ENCODE results near the gene TERC. TPM values are rescaled to one million over a fixed set of nuclear protein-coding genes. Genes with fewer than 3 reads are reported as not detected.

The TERC gene
- 23.9 and 66.4 TPM in 2 replicates for total RNA-seq

DNA sequence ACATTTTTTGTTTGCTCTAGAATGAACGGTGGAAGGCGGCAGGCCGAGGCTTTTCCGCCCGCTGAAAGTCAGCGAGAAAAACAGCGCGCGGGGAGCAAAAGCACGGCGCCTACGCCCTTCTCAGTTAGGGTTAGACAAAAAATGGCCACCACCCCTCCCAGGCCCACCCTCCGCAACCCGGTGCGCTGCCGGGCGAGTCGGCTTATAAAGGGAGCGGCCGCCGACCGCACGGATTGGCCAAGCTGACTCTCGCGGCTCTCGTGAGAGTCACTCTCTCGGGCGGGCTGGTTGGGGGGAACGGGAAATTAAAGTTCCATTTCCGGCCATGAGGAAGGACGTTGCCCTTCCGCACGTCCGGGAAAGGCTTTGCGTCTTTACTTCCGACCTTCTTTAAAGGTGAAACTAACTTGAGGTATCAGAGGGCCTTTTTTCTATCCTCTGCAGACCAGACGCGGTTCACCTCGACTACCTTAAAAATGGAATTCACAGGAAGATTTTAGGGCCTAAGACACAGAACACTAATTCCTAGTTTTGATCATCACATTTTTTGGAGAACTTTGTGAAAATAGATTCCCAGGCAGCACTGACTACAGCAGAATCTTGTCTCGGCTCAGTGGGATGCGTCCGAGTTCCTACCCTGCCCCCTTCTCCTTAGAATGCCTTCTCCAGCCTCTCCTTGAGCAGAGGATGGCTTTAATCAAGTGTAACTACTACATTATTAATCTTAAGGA lies at the start of gene TERC:
Gene TERC (minus strand): TSS at position 179 of the 731 bp plus-strand sequence.

DNA sequence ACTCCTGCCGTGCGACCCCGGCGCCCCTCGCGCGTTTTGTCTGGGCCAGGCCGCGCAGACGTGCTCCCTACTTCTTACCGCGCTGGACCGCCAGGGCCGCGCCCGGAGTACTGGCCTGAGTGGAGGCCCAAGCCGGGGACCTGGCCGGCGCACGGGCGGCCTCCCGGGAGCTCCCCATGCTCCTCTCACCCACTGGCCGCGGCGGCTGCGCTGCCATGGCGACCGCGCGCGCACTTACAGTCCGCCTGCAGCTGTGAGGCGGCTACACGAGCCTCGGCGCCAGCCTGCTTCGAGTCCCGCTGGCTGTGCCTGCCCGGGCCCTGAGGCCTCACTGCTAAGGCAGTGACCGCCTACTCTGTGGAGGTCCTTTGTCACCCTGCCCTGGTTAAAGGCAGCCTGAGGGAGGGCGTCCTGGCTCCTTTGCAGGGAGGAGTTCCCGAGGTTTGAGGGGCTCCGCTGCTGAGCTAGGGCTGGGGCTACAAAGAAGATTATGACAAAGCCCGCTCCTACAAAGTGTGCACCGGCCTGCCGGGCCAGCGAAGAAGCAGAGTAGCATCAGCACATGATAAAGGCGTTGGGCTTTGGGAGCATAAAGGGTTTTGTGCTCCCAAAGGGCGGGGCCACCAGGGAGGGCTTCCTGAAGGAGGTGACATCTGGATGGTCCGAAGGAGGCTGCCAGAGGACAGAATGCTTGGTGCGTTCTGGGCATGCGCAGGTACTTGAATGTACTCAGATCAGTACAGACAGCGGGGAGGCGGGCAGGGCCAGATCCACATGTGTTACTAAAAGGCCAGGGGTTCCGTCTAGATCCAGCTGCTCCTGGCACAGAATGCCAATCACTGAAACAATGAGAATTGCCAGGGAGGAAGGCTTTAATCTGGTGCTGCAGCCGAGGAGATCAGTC lies 47.7 kb upstream of the TERC start, which contains the start of the genes LRRC34 and LRRIQ4:
Gene LRRC34 (minus strand): TSS at position 573 of the 904 bp plus-strand sequence. CDS start 356 bp downstream, at position 217.
Gene LRRIQ4 (plus strand): TSS at position 539 of the 904 bp plus-strand sequence. CDS start 9,052 bp downstream, outside the sequence.

DNA sequence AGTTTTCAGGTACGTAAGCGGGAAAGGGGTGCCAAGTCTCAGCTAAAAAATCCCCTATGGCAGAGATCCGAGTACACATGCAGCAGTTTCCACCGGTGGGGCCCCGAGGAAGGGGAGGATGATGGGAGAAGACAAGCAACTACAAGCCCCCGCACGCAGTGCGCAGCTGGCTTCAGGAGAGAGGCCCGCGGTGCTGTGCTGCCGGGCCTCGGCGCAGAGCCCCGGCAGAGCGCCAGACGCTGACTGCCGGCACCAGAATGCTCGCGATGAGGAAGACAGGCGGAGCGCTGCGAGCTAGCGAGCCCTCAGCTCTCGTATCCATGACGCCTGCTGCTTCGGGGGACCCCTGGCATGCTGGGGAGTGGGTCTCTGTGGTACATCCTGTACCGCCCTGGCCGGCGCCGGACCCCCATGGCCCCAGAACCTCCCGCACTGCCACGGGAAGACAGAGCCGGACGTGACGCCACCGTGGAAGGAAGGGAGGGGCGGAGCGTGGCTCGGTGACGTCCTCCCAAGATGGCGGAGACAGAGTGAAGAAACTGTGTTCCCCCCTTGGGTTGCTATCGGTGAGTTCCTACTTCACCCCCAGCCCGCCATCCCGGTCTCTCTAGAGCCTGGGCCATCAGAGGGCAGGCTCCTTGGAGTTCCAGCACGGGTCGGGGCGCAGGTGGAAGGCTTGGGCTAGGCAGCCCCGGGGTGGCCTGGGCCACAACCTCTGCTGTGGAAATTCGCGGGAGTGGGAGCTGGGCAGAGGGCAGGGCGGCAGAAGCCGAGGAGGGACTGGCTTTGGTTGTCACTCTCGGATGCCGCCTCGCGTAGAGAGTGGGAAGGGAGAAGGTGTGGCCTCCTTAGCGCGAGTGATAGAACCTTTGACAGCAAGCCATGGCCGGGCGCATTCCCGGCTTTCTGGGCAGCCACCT lies 8.3 kb upstream of the TERC start, which contains the start of gene MYNN:
Gene MYNN (plus strand): TSS at position 500 of the 920 bp plus-strand sequence. CDS start 900 bp downstream, outside the sequence.

DNA sequence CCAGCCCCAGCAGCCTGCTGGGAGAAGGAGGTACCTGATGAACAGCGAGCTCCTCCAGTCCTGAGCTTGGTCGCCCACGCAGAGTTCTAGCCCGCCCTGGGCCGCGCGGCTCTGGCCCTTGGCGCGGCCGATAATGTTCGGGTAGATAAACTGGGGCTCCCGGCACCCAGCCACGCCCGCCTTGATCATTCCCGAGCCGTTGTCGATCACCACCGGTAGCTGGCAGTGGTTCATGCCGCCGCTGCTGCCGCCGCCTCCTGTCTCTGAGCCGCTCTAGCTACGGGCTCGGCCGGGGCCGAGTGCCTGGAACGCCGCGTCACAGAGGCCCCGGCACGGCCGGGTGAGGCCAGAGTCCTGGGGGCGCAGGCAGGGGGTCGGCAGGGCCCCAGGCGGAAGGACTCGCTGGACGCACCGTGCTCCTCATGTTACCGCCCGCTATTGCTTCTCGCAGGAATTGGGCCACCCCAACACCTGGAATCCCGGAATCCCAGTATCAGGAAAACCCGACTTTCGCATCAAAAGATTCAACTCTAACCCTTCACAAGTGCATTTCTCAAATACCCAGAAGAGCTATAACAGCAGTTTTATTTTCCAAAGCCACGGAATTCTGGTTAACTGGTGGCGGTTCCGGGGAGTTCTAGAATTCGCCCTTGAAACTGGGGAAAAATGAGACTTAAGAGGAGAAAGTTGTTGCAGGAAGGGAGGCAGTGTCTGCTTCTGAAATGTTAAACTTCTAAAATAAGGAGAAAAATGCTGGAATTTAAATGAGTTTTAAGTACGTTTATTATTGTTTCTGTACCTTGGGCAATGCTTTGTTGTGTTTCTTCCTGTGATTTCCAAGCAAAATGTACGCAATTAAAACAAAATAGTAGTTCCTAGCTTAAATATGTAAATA lies 4.7 kb upstream of the TERC start, which contains the start of gene ACTRT3:
Gene ACTRT3 (minus strand): TSS at position 275 of the 895 bp plus-strand sequence. CDS start 41 bp downstream, at position 234.

Other genes with a start within 250 kb of the TERC start
- 15.6 and 36.9 TPM in 2 replicates for gene MECOM, start 101.3 kb downstream of the TERC start, total RNA-seq
- gene ACTRT3, start 4.5 kb upstream of the TERC start, total RNA-seq: 5.7 and 6.4 TPM in 2 replicates
- gene MYNN, start 8.3 kb upstream of the TERC start, total RNA-seq: 16.7 and 20.1 TPM in 2 replicates
- 0.07 TPM in 2 replicates for gene LRRIQ4, start 47.8 kb upstream of the TERC start, total RNA-seq
- gene LRRC34, start 47.8 kb upstream of the TERC start, total RNA-seq: 1.3 and 1.8 TPM in 2 replicates
- gene LRRC31, start 104.9 kb upstream of the TERC start, total RNA-seq: not detected in 2 replicates
- not detected in 2 replicates for gene SAMD7, start 146.5 kb upstream of the TERC start, total RNA-seq
- gene SEC62, start 201.7 kb upstream of the TERC start, total RNA-seq: 65.8 and 69.6 TPM in 2 replicates